NOMO-1 treated with DMSO at 0.1 percent for 48 hours (cell line): ENCODE measurements around the gene KRT83.

Experiments used
- DNase-seq: peaks from one replicate; lab custom pipeline; 2025; ENCODE audit not compliant: unreplicated experiment; lab: John Stamatoyannopoulos, UW

The KRT83 gene

GRCh38 chr12:52320784-52321400 is at the start of gene KRT83:
Gene KRT83, minus strand, starts transcription at chr12:52321398. Its CDS starts 63 bp downstream, at chr12:52321335.
- no peak for DNase-seq

GRCh38 chr12:52369809-52370208 is 48.6 kb upstream of the KRT83 start:
- DNase-seq, result no peak

- DNase-seq, result no peak
Measured at GRCh38 chr12:52369211-52369610, 48.0 kb upstream of the KRT83 start.

GRCh38 chr12:52368508-52368907 is 47.3 kb upstream of the KRT83 start:
- no peak for DNase-seq

DNA sequence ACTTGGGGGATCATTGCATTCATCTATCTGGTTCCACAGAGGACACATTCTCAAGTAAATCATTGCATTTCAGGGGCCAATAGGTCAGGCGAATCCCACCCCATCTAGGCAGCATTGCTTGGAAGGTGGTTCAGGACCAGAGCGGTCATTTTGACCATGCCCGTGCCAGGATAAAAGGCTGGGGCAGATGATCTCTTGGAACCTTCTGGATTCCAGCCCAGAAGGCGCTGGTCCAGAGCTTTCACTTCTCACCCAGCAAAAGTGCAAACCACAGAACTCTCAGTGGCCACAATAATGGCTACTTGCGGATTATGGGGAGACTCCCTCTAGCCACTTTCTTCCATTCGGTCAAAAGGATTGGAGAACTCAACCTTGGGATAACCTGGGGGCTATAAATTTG is 46.7 kb upstream of the KRT83 start:
- DNase-seq, result no peak

- no peak for DNase-seq
Measured at GRCh38 chr12:52366738-52367485, 45.7 kb upstream of the KRT83 start, which contains the start of gene KRT85. Gene KRT85, minus strand, starts transcription at chr12:52367481. Its CDS starts 76 bp downstream, at chr12:52367405.

GRCh38 chr12:52364901-52365489 is 43.8 kb upstream of the KRT83 start:
- no peak for DNase-seq

- DNase-seq, result no peak
Measured at GRCh38 chr12:52364061-52364460, 42.9 kb upstream of the KRT83 start.

DNA sequence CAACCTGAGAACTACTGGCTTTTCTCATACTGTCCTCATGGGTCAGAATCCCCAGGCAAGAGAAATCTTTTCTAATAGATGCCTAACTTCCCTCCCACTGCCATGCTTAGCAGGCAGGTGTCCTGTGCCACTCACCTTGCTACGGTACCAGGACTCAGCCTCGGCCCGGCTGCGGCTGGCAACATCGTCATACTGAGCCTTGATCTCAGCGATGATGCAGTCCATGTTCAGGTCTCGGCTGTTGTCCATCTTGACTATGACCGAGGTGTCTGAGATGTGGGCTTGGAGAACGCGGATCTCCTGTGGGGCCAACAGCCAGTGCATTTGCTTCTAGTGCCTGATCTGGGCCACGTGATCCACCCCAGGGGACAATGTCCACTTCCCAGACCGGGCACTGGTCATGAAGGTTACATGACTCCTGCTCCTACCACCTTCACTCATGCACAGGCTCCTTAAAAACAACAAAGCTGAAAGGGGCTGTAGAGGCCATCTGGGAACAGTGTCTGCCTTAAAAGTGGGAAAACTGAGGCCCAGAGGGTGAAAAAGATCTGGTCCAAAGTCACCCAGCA is 42.0 kb upstream of the KRT83 start:
- DNase-seq, result no peak

DNA sequence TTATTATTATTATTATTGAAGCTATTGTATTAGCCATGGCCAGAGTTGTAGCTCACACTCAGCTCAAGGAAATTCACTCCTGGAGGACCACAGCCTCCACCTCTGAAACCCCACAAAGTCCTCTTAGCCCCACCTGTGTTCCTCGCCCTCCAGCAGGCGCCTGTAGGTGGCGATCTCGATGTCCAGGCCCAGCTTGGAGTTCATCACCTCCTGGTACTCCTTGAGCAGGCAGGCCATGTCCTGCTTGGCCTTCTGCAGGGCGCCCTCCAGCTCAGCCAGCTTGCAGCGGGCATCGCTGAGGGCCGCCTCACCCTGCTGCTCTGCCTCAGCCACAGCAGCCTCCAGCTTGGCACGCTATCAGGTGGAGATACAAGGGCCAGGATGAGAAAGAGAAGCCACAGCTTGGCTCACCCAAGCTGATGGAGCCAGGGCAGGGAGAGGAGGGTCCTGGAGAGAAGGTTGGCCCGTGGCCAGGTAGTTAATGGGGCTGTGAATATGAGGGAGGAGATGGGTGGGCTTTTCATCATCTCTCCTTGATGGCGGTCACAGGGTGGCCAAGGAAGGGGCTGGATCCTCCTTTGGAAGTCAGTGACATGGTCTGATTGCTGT is 41.0 kb upstream of the KRT83 start:
- DNase-seq, result no peak

- no peak for DNase-seq
Measured at GRCh38 chr12:52361553-52361952, 40.4 kb upstream of the KRT83 start.

DNA sequence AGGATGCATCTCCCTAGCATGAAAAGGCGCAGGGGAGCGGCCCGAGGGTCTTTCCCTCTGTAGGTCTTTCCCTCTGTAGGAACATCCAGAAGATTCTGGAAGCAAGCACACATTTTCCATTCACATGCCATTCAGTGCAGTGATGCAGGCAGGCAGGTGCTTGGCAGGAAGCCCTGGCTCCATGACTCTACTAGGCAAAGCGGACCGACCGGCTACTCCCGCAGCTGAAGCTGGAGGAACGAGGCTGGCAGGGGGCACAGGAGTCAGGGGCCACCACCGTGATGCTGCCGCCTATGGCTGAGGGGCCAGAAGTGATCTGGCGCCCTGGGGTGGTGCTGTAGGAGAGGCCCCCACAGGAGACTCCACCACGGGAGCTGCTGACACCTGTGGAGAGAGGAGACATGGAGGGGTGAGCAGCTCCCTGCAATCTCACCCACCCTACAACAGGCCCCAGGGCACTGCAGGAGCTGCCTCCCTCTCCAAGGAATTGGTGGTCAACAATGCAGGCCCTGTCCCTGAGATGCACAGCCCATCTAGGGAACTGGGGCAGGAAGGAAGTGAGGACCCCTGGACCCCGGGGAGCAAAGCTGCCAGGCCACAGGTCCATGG is 39.6 kb upstream of the KRT83 start:
- no peak for DNase-seq

GRCh38 chr12:52360106-52360662 is 39.0 kb upstream of the KRT83 start:
- DNase-seq, result no peak

GRCh38 chr12:52359621-52360061 is 38.4 kb upstream of the KRT83 start:
- DNase-seq, result no peak

GRCh38 chr12:52358575-52359350 is 37.6 kb upstream of the KRT83 start:
- no peak for DNase-seq

- DNase-seq, result no peak
Measured at GRCh38 chr12:52356762-52357580, 35.8 kb upstream of the KRT83 start.

- DNase-seq, result no peak
Measured at GRCh38 chr12:52356031-52356761, 35.0 kb upstream of the KRT83 start.

- DNase-seq, result no peak
Measured at GRCh38 chr12:52355176-52355575, 34.0 kb upstream of the KRT83 start.
